ENCODE results near the gene MEGF8.
A peak's percentile ranks its signal among the peaks of the same experiment; 100 is the strongest.

MEGF8 gene

GRCh38 chr19:42287017-42287826, 38.2 kb upstream of the MEGF8 start:
- DNase-seq (ENCODE audit: insufficient read length): no peak
- TF ChIP-seq TAF1 (IDR thresholded peaks at IDR 0.05; ENCODE audit: borderline replicate concordance, low read depth, low read length) (no peak), POLR2A (IDR thresholded peaks at IDR 0.05; ENCODE audit: low read depth, low read length) (no peak), POLR2AphosphoS5 (IDR thresholded peaks at IDR 0.05; ENCODE audit: low read depth, low read length) (no peak)
- FAIRE-seq: no peak

- no peak for FAIRE-seq
- no peak for TF ChIP-seq TAF1 (IDR thresholded peaks at IDR 0.05; ENCODE audit: borderline replicate concordance, low read depth, low read length)
- TF ChIP-seq POLR2AphosphoS5 (IDR thresholded peaks at IDR 0.05; ENCODE audit: low read depth, low read length): no peak
- TF ChIP-seq POLR2A (IDR thresholded peaks at IDR 0.05; ENCODE audit: low read depth, low read length): no peak
- DNase-seq (ENCODE audit: insufficient read length): no peak
Measured at GRCh38 chr19:42287827-42288107, 37.7 kb upstream of the MEGF8 start.

GRCh38 chr19:42288387-42288786, 37.0 kb upstream of the MEGF8 start:
- TF ChIP-seq POLR2A (IDR thresholded peaks at IDR 0.05; ENCODE audit: low read depth, low read length) (no peak), TAF1 (IDR thresholded peaks at IDR 0.05; ENCODE audit: borderline replicate concordance, low read depth, low read length) (no peak), POLR2AphosphoS5 (IDR thresholded peaks at IDR 0.05; ENCODE audit: low read depth, low read length) (no peak)
- DNase-seq (ENCODE audit: insufficient read length) (no peak), FAIRE-seq (no peak)

DNA sequence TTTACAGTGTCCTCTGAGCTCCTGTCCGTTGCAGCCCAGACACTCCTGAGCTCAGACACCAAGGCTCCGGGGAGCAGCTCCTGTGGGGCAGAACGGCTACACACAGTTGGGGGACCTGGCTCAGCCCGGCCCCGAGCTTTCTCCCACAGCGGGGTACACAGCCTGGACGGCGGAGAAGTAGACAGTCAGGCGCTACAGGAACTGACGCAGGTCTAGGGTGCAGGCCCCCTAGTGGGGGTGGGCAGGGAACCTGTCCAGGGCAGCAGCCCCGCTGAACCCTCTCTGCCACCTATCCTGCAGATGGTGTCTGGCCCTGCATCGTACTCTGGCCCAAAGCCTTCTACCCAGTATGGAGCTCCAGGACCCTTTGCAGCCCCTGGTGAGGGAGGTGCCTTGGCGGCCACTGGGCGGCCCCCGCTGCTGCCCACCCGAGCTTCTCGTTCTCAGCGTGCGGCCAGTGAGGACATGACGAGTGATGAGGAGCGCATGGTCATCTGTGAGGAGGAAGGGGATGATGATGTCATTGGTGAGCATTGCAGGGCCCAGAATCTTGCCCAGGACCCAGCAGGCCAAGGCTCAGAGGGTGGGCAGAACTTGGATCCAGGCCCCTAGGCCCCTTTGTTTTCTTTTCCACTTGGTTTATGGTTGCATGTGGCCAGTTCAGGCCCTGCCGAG, 36.4 kb upstream of the MEGF8 start:
- no peak for FAIRE-seq
- TF ChIP-seq POLR2A (IDR thresholded peaks at IDR 0.05; ENCODE audit: low read depth, low read length) (no peak), TAF1 (IDR thresholded peaks at IDR 0.05; ENCODE audit: borderline replicate concordance, low read depth, low read length) (no peak)
- DNase-seq (ENCODE audit: insufficient read length): no peak

- TF ChIP-seq POLR2A (IDR thresholded peaks at IDR 0.05; ENCODE audit: low read depth, low read length) (no peak), TAF1 (IDR thresholded peaks at IDR 0.05; ENCODE audit: borderline replicate concordance, low read depth, low read length) (no peak), POLR2AphosphoS5 (IDR thresholded peaks at IDR 0.05; ENCODE audit: low read depth, low read length) (no peak)
- DNase-seq (ENCODE audit: insufficient read length): no peak
- FAIRE-seq: no peak
Measured at GRCh38 chr19:42289556-42290041, 35.8 kb upstream of the MEGF8 start.

GRCh38 chr19:42290136-42290522, 35.3 kb upstream of the MEGF8 start:
- FAIRE-seq (no peak), DNase-seq (ENCODE audit: insufficient read length) (no peak)
- TF ChIP-seq POLR2A (IDR thresholded peaks at IDR 0.05; ENCODE audit: low read depth, low read length) (no peak), POLR2AphosphoS5 (IDR thresholded peaks at IDR 0.05; ENCODE audit: low read depth, low read length) (no peak), TAF1 (IDR thresholded peaks at IDR 0.05; ENCODE audit: borderline replicate concordance, low read depth, low read length) (no peak)

DNA sequence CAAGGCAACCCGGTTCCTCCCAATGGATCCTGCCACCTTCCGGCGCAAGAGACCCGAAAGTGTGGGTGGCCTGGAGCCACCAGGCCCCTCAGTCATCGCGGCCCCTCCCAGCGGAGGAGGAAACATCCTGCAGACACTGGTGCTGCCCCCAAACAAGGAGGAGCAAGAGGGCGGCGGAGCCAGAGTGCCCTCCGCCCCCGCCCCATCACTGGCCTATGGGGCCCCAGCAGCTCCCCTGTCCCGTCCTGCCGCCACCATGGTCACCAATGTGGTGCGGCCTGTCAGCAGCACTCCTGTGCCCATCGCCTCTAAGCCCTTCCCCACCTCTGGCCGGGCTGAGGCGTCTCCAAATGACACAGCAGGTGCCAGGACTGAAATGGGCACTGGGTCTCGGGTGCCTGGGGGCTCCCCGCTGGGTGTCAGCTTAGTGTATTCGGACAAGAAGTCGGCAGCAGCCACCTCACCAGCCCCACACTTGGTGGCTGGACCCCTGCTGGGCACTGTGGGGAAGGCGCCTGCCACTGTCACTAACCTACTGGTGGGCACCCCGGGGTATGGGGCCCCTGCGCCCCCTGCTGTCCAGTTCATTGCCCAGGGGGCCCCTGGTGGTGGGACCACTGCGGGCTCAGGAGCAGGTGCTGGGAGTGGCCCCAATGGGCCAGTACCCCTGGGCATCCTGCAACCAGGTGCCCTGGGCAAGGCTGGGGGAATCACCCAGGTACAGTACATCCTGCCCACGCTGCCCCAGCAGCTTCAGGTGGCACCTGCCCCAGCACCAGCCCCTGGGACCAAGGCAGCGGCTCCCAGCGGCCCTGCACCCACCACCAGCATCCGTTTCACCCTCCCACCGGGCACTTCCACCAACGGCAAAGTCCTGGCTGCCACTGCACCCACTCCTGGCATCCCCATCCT, 34.7 kb upstream of the MEGF8 start:
- FAIRE-seq (peak; percentile 44), DNase-seq (ENCODE audit: insufficient read length) (peak; percentile 72)
- TF ChIP-seq TAF1 (IDR thresholded peaks at IDR 0.05; ENCODE audit: borderline replicate concordance, low read depth, low read length) (no peak), POLR2A (IDR thresholded peaks at IDR 0.05; ENCODE audit: low read depth, low read length) (no peak), POLR2AphosphoS5 (IDR thresholded peaks at IDR 0.05; ENCODE audit: low read depth, low read length) (no peak)

DNA sequence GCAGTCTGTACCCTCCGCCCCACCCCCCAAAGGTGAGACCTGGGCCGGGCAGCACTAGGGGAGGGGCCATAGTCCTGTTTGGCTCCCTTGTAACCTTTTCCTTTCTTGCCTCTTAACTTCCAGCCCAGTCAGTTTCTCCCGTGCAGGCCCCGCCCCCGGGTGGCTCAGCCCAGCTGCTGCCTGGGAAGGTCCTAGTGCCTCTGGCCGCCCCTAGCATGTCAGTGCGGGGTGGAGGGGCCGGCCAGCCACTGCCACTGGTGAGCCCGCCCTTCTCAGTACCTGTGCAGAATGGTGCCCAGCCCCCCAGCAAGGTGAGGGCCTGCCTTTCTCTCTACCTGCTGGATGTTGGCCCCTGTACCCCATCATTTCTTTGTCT, 34.0 kb upstream of the MEGF8 start:
- no peak for DNase-seq (ENCODE audit: insufficient read length)
- FAIRE-seq: no peak
- TF ChIP-seq POLR2AphosphoS5 (IDR thresholded peaks at IDR 0.05; ENCODE audit: low read depth, low read length) (no peak), POLR2A (IDR thresholded peaks at IDR 0.05; ENCODE audit: low read depth, low read length) (no peak), TAF1 (IDR thresholded peaks at IDR 0.05; ENCODE audit: borderline replicate concordance, low read depth, low read length) (no peak)

DNA sequence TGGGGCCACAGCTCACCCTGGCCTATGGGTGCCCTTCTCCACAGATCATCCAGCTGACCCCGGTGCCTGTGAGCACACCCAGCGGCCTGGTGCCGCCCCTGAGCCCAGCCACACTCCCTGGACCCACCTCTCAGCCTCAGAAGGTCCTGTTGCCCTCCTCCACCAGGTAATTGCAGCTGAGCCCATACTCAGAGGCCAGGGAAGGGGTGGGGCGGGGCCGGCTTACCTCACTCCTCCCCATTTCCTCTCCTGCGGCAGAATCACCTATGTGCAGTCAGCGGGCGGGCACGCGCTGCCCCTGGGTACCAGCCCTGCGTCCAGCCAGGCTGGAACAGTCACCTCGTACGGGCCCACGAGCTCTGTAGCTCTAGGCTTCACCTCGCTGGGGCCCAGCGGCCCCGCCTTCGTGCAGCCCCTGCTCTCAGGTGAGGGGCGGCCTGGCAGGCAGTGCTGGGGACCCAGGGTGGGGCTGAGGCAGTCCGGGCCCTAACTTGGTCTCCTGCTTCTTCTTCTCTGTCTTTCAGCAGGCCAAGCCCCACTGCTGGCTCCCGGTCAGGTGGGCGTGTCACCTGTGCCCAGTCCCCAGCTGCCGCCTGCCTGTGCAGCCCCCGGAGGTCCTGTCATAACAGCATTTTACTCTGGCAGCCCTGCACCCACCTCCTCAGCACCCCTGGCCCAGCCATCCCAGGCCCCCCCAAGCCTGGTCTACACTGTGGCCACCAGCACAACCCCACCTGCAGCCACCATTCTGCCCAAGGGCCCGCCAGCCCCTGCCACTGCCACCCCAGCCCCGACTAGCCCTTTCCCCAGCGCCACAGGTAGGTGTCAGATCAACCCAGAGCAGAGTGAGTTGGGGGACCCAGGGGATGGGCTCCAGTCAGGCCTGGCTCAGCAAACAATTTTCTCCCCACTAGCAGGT, 33.1 kb upstream of the MEGF8 start:
- no peak for FAIRE-seq
- TF ChIP-seq TAF1 (IDR thresholded peaks at IDR 0.05; ENCODE audit: borderline replicate concordance, low read depth, low read length): no peak
- TF ChIP-seq POLR2AphosphoS5 (IDR thresholded peaks at IDR 0.05; ENCODE audit: low read depth, low read length): no peak
- no peak for TF ChIP-seq POLR2A (IDR thresholded peaks at IDR 0.05; ENCODE audit: low read depth, low read length)

DNA sequence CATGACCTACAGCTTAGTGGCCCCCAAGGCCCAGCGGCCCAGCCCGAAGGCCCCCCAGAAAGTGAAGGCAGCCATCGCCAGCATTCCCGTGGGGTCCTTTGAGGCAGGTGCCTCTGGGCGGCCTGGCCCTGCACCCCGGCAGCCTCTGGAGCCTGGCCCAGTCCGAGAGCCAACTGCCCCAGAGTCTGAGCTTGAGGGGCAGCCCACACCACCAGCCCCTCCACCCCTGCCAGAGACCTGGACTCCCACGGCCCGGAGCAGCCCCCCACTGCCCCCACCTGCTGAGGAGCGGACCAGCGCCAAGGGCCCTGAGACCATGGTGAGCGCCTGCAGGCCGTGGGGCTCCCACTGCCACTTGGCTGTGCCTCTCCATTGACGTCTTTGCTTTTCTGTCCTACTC, 32.5 kb upstream of the MEGF8 start:
- FAIRE-seq (no peak), DNase-seq (ENCODE audit: insufficient read length) (no peak)
- no peak for TF ChIP-seq POLR2AphosphoS5 (IDR thresholded peaks at IDR 0.05; ENCODE audit: low read depth, low read length)
- no peak for TF ChIP-seq POLR2A (IDR thresholded peaks at IDR 0.05; ENCODE audit: low read depth, low read length)
- TF ChIP-seq TAF1 (IDR thresholded peaks at IDR 0.05; ENCODE audit: borderline replicate concordance, low read depth, low read length): no peak

More for the DNA sequence above, 33.1 kb upstream of the MEGF8 start:
- no peak for DNase-seq (ENCODE audit: insufficient read length)
